Measurements from ENCODE around the gene MTG2. TPM values are rescaled to one million over a fixed set of nuclear protein-coding genes. Genes with fewer than 3 reads are reported as not detected.
A peak's percentile ranks its signal among the peaks of the same experiment; 100 is the strongest.

Gene MTG2
- total and polyA plus RNA-seq, 11 donors = 20.7 to 40.7 (median 27.9) TPM

DNA sequence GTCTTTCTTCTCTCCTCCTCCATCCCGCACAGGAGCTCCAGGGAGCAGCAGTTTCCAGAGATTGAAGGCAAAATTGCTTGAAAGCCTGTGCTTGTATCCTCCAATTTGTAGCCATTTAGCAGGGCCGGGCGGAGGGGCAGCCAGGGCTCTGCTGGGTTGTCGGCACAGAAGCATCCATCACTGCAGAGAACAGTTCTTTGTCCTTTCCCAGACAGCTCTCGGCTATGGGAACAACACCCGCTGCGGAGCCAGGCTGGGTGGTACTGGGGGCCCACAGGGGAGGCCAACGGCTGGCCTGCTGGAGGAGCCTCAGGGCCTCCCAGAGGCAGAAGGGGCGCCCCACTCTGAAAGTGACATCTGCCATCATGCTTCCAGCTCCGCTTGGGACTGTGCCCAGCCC, 29.5 kb downstream of the MTG2 start:
- no peak overlapping the region for H3K4me3 ChIP-seq
- intact Hi-C loops (cut with DNase I) = no loop called here
- peaks cover 0 to 8% (median 0%) of the 10 kb centered on the region in 12 donors for H3K4me1 ChIP-seq
- 49 to 69% (median 51%) methylated on average over 5 to 10 of the region's 10 CpGs for WGBS, 4 donors
- H3K27ac ChIP-seq = no peak overlapping the region
- TF ChIP-seq, protein P1, sequence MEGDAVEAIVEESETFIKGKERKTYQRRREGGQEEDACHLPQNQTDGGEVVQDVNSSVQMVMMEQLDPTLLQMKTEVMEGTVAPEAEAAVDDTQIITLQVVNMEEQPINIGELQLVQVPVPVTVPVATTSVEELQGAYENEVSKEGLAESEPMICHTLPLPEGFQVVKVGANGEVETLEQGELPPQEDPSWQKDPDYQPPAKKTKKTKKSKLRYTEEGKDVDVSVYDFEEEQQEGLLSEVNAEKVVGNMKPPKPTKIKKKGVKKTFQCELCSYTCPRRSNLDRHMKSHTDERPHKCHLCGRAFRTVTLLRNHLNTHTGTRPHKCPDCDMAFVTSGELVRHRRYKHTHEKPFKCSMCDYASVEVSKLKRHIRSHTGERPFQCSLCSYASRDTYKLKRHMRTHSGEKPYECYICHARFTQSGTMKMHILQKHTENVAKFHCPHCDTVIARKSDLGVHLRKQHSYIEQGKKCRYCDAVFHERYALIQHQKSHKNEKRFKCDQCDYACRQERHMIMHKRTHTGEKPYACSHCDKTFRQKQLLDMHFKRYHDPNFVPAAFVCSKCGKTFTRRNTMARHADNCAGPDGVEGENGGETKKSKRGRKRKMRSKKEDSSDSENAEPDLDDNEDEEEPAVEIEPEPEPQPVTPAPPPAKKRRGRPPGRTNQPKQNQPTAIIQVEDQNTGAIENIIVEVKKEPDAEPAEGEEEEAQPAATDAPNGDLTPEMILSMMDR (IDR thresholded peaks at IDR 0.05) = no peak
- TF ChIP-seq POLR2A (IDR thresholded peaks at IDR 0.05) = no peak
- H3K9me3 ChIP-seq = no peaks in the 10 kb centered on the region
- peak in 1 of 5 donors; percentile 24 for DNase-seq
- ATAC-seq = no peak
- H3K27me3 ChIP-seq = peaks cover under 1 to 63% (median 23%) of the 10 kb centered on the region in 9 donors
- no peaks in the 10 kb centered on the region for H3K36me3 ChIP-seq

GRCh38 chr20:62214067-62214466, 31.2 kb downstream of the MTG2 start:
- H3K4me1 ChIP-seq = peaks cover 0 to 10% (median 0%) of the 10 kb centered on the region in 12 donors

GRCh38 chr20:62215020-62215990, 32.5 kb downstream of the MTG2 start:
- WGBS, 4 donors = 80 to 84% (median 81%) methylated on average over 19 to 29 of the region's 29 CpGs
- H3K36me3 ChIP-seq = no peaks in the 10 kb centered on the region
- no peaks in the 10 kb centered on the region for H3K9me3 ChIP-seq
- DNase-seq = no peak
- H3K4me1 ChIP-seq = peaks cover 0 to 16% (median 4%) of the 10 kb centered on the region in 12 donors
- H3K27ac ChIP-seq = no peak overlapping the region
- ATAC-seq = no peak
- TF ChIP-seq, protein P1 (IDR thresholded peaks at IDR 0.05) = no peak
- TF ChIP-seq POLR2A (IDR thresholded peaks at IDR 0.05) = no peak
- H3K27me3 ChIP-seq = peaks cover 14 to 76% (median 45%) of the 10 kb centered on the region in 9 donors
- H3K4me3 ChIP-seq = no peak overlapping the region
- intact Hi-C loops (cut with DNase I) = no loop called here

More at GRCh38 chr20:62214067-62214466, 31.2 kb downstream of the MTG2 start:
- TF ChIP-seq, protein P1 (IDR thresholded peaks at IDR 0.05) = no peak
- no peak for TF ChIP-seq POLR2A (IDR thresholded peaks at IDR 0.05)
- Histone ChIP-seq H3K27me3 (peaks cover 8 to 81% (median 40%) of the 10 kb centered on the region in 9 donors), H3K9me3 (no peaks in the 10 kb centered on the region), H3K27ac (no peak overlapping the region), H3K4me3 (no peak overlapping the region), H3K36me3 (no peaks in the 10 kb centered on the region)
- 53 to 62% (median 57%) methylated on average over 8 to 12 of the region's 12 CpGs for WGBS, 4 donors
- no peak for DNase-seq
- ATAC-seq = no peak
- intact Hi-C loops (cut with DNase I) = no loop called here

GRCh38 chr20:62215991-62216635, 33.3 kb downstream of the MTG2 start:
- TF ChIP-seq, protein P1 (IDR thresholded peaks at IDR 0.05) = no peak
- TF ChIP-seq POLR2A (IDR thresholded peaks at IDR 0.05) = no peak
- WGBS, 4 donors = 64 to 78% (median 78%) methylated on average over 13 to 40 of the region's 40 CpGs
- Histone ChIP-seq H3K4me3 (no peak overlapping the region), H3K4me1 (peaks cover 0 to 24% (median 10%) of the 10 kb centered on the region in 12 donors), H3K27ac (no peak overlapping the region), H3K36me3 (no peaks in the 10 kb centered on the region), H3K27me3 (peaks cover 22 to 76% (median 49%) of the 10 kb centered on the region in 9 donors), H3K9me3 (no peaks in the 10 kb centered on the region)
- ATAC-seq (no peak), DNase-seq (peak in 1 of 5 donors; percentile 21)
- intact Hi-C loops (cut with DNase I) = no loop called here
